Activated CD4-positive, alpha-beta T cell treated with anti-CD3 and anti-CD28 coated beads, Interleukin-2, amount 50 U/mL, for 1 hour (primary cell): Measurements from ENCODE around the gene POLA1.
A peak's percentile ranks its signal among the peaks of the same experiment; 100 is the strongest.
"Not testable (repeated sequence)": the region's sequence is repeated elsewhere in the genome, so short reads cannot be mapped to it uniquely, and the experiment has no call there.

Experiments
- DNase-seq: peaks from one replicate; pipeline ENCODE4 v3.0.0-alpha.2; 2020

The POLA1 gene, protein sequence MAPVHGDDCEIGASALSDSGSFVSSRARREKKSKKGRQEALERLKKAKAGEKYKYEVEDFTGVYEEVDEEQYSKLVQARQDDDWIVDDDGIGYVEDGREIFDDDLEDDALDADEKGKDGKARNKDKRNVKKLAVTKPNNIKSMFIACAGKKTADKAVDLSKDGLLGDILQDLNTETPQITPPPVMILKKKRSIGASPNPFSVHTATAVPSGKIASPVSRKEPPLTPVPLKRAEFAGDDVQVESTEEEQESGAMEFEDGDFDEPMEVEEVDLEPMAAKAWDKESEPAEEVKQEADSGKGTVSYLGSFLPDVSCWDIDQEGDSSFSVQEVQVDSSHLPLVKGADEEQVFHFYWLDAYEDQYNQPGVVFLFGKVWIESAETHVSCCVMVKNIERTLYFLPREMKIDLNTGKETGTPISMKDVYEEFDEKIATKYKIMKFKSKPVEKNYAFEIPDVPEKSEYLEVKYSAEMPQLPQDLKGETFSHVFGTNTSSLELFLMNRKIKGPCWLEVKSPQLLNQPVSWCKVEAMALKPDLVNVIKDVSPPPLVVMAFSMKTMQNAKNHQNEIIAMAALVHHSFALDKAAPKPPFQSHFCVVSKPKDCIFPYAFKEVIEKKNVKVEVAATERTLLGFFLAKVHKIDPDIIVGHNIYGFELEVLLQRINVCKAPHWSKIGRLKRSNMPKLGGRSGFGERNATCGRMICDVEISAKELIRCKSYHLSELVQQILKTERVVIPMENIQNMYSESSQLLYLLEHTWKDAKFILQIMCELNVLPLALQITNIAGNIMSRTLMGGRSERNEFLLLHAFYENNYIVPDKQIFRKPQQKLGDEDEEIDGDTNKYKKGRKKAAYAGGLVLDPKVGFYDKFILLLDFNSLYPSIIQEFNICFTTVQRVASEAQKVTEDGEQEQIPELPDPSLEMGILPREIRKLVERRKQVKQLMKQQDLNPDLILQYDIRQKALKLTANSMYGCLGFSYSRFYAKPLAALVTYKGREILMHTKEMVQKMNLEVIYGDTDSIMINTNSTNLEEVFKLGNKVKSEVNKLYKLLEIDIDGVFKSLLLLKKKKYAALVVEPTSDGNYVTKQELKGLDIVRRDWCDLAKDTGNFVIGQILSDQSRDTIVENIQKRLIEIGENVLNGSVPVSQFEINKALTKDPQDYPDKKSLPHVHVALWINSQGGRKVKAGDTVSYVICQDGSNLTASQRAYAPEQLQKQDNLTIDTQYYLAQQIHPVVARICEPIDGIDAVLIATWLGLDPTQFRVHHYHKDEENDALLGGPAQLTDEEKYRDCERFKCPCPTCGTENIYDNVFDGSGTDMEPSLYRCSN (N-terminal part only)

DNA sequence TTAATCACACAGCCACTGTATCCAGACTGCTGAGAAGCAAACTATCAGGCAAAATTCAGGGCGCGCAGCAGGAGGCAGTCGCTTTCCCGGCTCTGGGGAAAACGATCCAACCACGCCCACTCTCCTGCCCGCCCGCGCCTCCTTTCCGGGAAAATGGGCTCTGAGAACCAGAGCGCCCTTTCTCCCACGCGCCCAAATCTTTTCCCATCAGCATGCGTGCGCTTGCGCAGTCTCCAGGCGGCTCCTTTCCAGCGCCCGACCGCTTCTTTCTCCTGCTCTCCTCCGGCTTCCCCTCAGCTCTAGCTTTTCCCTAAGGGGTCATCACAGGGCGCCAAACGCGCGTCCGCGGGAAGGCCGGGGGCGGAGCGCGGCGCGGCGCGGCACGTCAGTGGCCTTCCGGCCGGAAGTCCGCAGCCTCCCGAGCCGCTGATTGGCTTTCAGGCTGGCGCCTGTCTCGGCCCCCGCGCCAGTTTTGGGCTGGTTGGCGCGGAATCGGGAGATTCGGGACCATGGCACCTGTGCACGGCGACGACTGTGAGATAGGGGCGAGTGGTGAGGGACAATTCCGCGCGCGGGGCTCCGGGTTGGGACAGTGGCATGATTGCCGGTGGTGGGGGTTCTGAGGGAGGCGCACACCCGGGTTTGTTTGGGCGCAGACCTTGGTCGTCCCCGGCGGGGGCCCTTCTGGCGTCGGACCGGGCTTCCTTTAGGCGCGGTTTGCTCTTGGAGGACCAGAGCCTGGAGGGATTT is at the start of gene POLA1:
Gene POLA1 (plus strand): TSS at position 466 of the 750 bp plus-strand sequence. CDS start 44 bp downstream, at position 510.
- peak; percentile 41 for DNase-seq

- DNase-seq, result no peak
These were observed 47.7 kb upstream of the POLA1 start for GRCh38 chrX:24646006-24646405.

GRCh38 chrX:24646745-24647182 is 47.0 kb upstream of the POLA1 start:
- no peak for DNase-seq

DNA sequence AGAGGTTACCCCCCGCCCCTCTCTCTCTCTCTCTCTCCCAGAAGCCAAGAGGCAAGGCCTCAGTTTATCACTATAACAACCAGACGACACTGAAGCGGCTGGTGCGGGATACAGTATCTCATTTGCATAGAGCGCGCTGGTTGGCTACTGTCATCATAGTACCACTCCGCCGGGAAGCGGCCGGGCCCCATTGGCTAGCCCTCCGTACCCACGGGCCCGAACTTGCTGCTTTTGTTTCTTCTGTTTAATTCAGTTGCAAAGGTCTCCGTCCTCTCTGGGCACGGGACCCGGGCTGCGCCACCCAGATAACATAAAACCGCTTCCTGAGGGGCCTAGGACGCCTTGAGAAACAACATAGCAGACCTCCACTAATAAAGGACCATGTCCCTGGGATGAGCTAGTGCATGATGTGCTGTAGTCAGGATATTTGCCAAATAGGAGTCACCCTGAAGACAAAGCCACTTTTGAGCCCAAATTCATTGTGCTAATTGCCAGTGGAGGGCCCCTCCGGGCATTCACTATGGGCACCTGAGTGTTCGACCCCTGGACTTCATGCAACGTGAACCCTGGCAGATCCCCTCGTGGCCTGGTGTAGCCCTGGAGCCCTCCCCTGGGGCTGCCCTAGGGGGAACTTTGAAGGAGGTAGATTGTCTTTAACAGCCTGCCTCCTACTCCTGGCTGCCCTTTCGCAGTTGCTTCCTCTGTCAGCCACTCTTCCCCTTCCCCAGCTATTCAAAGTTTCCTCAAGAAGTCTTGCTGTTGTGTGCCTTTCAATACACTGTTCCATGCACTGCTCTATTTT is 46.3 kb upstream of the POLA1 start, which contains the start of gene PCYT1B:
Gene PCYT1B (minus strand): TSS at position 91 of the 802 bp plus-strand sequence. CDS start 242 bp downstream, outside the sequence.
- DNase-seq, result peak; percentile 43

GRCh38 chrX:24648495-24648894 is 45.2 kb upstream of the POLA1 start:
- DNase-seq, result no peak

DNA sequence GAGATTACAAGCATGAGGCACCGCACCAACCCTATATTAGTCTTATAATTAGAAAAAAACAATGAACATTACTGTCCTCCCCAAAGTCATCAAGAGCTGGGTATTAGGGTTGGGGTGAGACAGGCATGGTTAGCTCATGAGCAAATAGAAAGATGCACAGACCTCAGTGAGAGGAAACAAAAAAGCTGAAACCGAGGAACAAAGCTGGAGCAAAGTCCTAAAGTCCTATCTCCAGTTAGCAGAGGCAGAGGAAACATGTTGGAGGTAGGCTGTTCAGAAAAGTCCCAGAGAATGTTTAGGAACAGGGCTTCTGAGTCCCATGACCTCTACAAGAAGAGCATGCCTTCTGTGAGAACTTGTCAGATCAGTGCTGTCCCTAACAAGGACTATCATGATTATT is 41.9 kb upstream of the POLA1 start:
- DNase-seq, result no peak

DNA sequence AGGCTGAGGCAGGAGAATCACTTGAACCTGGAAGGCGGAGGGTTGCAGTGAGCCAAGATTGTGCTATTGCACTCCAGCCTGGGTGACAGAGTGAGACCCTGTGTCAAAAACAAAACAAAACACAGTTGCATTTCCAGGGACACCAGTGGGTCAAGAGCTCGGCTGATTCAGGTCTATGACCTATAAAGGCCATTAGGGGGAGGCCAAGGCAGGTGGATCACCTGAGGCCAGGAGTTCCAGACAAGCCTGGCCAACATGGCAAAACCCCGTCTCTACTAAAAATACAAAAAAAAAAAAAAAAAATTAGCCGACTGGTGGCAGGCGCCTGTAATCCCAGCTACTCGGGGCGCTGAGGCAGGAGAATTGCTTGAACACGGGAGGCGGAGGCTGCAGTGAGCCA is 38.0 kb upstream of the POLA1 start:
- not testable (repeated sequence) for DNase-seq

DNA sequence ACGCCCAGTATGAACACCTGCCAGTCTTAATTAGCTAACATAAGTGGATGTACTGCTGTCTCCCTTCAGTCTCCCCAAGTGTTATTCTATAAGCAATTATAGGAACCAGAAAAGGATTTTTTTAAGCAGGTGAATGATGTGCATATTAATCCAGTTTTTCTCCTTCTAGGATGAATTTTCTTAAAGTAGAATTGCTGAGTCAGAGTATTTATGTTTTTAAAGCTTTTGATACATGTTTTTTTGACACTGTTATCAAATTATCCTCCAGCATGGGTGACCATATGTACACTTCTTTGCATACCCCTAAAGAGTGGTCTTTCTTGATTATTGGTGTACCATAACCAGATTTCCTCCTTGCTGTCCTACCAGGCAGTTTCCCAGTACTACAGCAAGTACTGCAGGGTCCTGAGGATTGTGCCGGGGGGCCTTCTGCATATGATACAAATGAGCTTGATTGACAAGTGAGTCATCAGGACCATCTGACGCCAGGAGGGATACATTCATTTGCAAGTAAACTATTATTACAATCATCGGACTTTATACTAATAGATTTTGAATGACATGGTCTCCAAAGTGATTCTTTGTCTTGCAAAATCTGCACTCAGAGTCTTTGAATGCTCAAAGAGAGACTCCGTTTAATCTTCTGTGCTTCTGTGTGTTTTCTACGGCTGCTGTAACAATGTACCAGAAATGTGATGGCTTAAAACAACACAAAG is 35.9 kb upstream of the POLA1 start:
- DNase-seq, result no peak

- no peak for DNase-seq
These were observed 35.3 kb upstream of the POLA1 start for GRCh38 chrX:24658421-24658820.

DNA sequence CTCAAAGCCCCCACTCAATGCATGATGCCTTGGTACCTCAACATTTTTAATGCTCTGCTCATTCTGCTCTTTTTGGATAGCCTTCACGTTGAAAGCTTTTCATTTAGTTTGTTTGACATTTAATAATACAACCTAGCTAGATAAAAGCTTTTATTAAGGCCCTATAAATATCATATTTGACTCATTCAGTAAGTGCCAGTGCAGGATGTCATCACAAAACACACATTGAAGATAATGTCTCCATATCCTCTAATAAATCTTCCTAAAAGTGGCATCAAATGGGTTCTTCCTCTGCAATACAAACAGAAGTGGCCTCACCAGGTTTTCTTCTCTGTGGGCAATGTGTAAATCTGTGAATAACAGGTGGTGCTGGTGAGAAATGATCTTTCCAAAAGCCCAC is 34.6 kb upstream of the POLA1 start:
- no peak for DNase-seq

DNA sequence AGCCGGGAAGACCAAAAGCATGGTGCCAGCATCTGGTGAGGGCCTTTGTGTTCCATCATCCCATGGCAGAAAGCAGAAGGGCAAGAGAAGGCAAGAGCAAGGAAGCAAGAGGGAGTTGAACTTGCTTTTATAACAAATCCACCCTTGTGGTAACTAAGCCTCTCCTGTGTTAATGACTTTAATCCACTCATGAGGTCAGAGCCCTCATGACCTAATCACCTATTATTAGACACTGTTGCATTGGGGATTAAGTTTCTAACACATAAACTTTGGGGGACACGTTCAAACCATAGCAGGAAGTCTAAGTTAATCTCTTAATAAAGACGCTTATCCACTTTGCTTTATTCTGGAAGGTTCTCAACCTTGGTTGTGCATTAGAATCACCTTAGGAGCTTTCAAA is 34.1 kb upstream of the POLA1 start:
- DNase-seq, result no peak

DNA sequence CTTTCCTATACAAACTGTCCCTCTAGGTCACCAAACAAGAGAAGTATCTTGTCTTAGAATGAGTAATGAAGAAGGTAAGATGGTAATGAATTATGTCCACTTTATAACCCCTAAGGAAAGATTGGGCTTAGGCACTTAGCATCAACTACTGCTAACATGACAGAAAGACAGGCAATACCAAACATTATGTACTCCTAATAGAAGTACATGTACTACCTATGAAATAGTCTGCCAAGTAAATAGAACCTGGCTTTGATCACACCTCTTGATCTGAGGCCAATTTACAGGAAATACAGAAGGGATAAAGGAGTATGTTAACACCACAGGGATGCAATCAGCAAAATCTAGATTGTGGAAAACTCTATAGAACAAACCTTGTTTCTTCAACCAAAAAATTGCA is 32.4 kb upstream of the POLA1 start:
- DNase-seq, result no peak

DNA sequence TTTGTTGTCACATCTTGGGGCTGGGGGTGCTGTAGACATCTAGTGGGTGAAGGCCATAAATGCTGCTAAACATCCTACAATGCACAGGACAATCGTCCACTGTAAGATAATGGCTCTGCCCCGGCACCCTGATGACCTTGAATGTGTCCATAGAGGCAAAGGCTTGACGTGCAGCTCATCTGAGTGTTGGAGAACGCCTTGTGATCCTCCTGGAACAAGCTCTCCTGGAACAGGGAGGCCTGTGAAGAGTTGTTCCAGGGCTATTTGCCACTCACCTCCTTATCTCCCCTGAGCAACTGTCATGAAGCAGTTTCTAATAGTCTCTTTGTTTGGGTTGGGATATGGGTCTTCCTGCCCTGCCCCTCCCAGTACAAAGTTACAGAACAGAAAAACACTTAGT is 31.4 kb upstream of the POLA1 start:
- no peak for DNase-seq

DNA sequence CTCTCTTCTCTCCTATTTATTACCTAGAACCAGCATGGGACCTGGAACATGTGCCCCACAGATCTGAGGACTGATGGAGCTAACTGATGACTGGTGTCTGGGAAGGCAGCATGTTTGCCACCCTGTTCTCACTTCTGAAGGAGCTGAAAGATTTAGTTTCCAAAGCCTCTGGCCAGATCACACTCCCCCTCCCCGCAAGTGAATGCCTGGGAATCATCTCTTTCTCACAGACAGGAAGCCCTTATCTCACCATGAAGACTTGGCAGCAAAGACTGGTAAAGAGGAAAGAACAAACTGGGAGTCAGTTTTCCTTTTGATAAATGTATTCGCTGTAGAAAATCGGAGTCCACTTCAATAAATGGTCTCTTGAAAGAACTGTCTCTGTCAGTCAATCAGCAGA is 25.6 kb upstream of the POLA1 start:
- no peak for DNase-seq

GRCh38 chrX:24672701-24673190 is 21.0 kb upstream of the POLA1 start:
- no peak for DNase-seq

DNA sequence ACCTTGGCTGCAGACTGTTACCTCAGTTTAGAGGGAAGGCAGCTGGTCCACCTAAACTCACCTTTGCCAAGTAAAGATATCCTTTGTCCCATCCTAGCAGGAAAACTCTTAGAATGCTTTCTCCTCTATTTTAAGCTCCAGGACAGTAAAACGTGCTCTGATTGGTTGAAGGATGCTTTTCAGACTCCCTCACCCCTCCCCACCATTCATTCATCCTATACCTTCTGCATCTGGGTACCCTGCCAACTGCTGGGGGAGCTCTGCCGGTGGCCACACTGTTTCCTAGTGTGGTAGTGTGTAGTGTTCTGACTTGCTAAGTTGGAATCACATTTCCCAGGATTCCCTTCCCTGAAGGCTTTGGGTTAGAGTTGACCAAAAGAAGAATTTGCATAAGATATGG is 20.3 kb upstream of the POLA1 start:
- no peak for DNase-seq

- peak; percentile 1 for DNase-seq
These were observed 17.2 kb upstream of the POLA1 start for GRCh38 chrX:24676403-24677024.

DNA sequence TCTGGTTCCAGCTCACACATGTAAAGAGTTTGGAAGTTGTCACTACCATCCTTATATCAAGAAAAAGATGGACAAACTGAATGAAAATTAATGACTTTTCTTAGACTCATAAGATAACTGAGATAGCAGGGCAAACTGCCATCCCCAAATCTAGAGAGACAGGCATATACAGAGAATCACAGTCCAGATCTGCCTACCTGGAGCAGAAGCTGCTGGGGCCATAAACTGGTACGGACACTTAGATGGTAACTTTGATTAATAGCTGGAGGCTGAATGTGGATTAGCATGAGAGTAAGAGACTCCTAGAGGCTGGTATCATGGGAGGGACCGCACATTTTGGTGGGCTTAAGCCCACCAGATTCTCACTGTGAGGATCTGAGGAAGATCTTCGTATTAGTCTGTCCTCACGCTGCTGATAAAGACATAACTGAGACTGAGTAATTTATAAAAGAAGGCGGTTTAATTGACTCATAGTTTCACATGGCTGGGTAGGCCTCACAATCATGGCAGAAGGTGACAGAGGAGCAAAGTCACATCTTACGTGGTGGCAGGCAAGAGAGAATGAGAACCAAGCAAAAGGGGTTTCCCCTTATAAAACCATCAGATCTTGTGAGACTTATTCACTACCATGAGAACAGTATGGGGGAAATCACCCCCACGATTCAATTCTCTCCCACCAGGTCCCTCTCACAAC is 10.8 kb upstream of the POLA1 start:
- DNase-seq, result no peak

DNA sequence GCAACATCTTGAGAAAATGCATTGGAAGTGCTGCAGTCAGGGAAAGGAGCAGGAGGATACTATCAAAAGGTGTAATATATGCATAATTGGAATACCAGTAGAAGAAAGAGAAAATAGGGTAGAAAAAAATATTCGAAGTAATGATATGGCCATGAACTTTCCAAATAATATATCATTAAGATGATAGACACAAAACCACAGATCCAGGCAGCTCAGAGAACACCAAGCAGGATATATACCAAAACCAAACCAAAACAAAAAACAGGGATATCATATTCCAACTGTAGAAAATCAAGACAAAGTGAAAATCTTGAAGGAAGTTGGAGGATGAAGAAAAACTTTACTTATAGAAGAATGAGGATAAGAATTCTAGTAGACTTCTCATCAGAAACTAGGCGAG is 9.7 kb upstream of the POLA1 start:
- DNase-seq, result no peak
